HCT116 (cell line): ENCODE measurements around the gene SH3BP1. TPM values are rescaled to one million over a fixed set of nuclear protein-coding genes. Genes with fewer than 3 reads are reported as not detected.

Experiments
- ATAC-seq: fragments of 200-7000 bp; cut with Tn5 transposase; 2 replicates; pipeline ENCODE4 v1.9.1; 2020; ENCODE audit warnings: mild to moderate bottlenecking, moderate library complexity
- BruUV-seq: library from RNA; stranded (reverse); fragments of 400-500 nt; replicated peaks from 2 replicates; lab custom pipeline; 2021; lab: Mats Ljungman, UMichigan
- CTCF ChIA-PET: fragments of 300-600 bp; sonication (Branson Sonifier 250); formaldehyde crosslinking; loops from one replicate; lab custom pipeline; 2021; ENCODE audit warnings: antibody characterized with exemption; lab: Charles Lee
- POLR2A ChIA-PET: fragments of 300-600, 350-600 bp; sonication (Branson Sonifier 250); formaldehyde crosslinking; loops from one replicate; lab custom pipeline; 2021; ENCODE audit warnings: antibody characterized with exemption; lab: Charles Lee
- RAD21 ChIA-PET, 2 experiments: fragments of 300-600 bp; sonication (Branson Sonifier 250); formaldehyde crosslinking; loops; one replicate each; lab custom pipeline; 2023; ENCODE audit warnings: low total read pairs in 2 of 2; ENCODE audit not compliant: uncharacterized antibody in 2 of 2, unreplicated experiment in 2 of 2, low non-redundant PET in 1 of 2; lab: Charles Lee
- DNase-seq: peaks from one replicate; pipeline ENCODE4 v3.0.0-alpha.2; 2010; ENCODE audit warnings: low read depth, low spot score
- H2AFZ ChIP-seq: fragments of 200-600 bp; shearing (Covaris generic), sonication (generic); 2 replicates; pipeline ENCODE4 v1.6.1; 2017; ENCODE audit warnings: low read depth, mixed run types, mixed read lengths, antibody characterized with exemption, low read length; ENCODE audit not compliant: poor library complexity, severe bottlenecking
- H3K27ac ChIP-seq: 2 replicates; pipeline ENCODE4 v1.5.1; 2012; ENCODE audit warnings: low read depth, low read length
- H3K27me3 ChIP-seq: fragments of 200-600 bp; sonication (generic); 2 replicates; pipeline ENCODE4 v1.6.1; 2016; ENCODE audit warnings: mixed run types, low read length, mixed read lengths; ENCODE audit not compliant: insufficient read depth
- H3K36me3 ChIP-seq, 2 experiments: fragments of 200-500 bp in 1 of 2; fragments of 200-600 bp in 1 of 2; sonication (Bioruptor generic) in 1 of 2; sonication (generic) in 1 of 2; 2 replicates each; pipeline versions ENCODE4 v1.5.1 to v1.6.1; 2014 to 2016; ENCODE audit warnings: low read length in 2 of 2, inconsistent platforms in 1 of 2, mixed read lengths in 1 of 2, mixed run types in 1 of 2; ENCODE audit not compliant: insufficient read depth in 2 of 2, control insufficient read depth in 1 of 2
- H3K4me1 ChIP-seq, 2 experiments: fragments of 200-600 bp in 1 of 2; sonication (generic) in 1 of 2; 2 replicates each; pipeline versions ENCODE4 v1.5.1 to v1.6.1; 2012 to 2017; ENCODE audit warnings: low read length in 2 of 2, inconsistent platforms in 1 of 2, mild to moderate bottlenecking in 1 of 2, mixed read lengths in 1 of 2, mixed run types in 1 of 2, moderate library complexity in 1 of 2; ENCODE audit not compliant: insufficient read depth in 2 of 2, control insufficient read depth in 1 of 2
- H3K4me2 ChIP-seq: fragments of 200-600 bp; sonication (generic); 2 replicates; pipeline ENCODE4 v1.6.1; 2017; ENCODE audit warnings: mixed run types, low read length, mixed read lengths
- H3K4me3 ChIP-seq, 2 experiments: fragments of 200-600 bp in 1 of 2; sonication (generic) in 1 of 2; replicated peaks in 1 of 2; 2 replicates each; pipeline ENCODE4 v1.5.1; 2011 to 2016; ENCODE audit warnings: low read length in 2 of 2, control low read depth in 1 of 2, low read depth in 1 of 2, mild to moderate bottlenecking in 1 of 2, mixed read lengths in 1 of 2, mixed run types in 1 of 2
- H3K79me2 ChIP-seq: fragments of 200-600 bp; sonication (generic); 2 replicates; pipeline ENCODE4 v1.6.1; 2017; ENCODE audit warnings: mild to moderate bottlenecking, mixed run types, low read length, moderate library complexity, mixed read lengths; ENCODE audit not compliant: insufficient read depth
- H3K9ac ChIP-seq: fragments of 200-600 bp; sonication (generic); 2 replicates; pipeline ENCODE4 v1.6.1; 2016; ENCODE audit warnings: low read length, mixed read lengths
- H3K9me2 ChIP-seq: fragments of 200-600 bp; sonication (generic), shearing (Covaris generic); 2 replicates; pipeline ENCODE4 v1.6.1; 2017; ENCODE audit warnings: mixed run types, mild to moderate bottlenecking, moderate library complexity; ENCODE audit not compliant: insufficient read depth
- H3K9me3 ChIP-seq, 2 experiments: fragments of 200-500 bp in 1 of 2; fragments of 200-600 bp in 1 of 2; sonication (Bioruptor generic) in 1 of 2; sonication (generic) in 1 of 2; 2 replicates each; pipeline ENCODE4 v1.6.1; 2014 to 2017; ENCODE audit warnings: low read length in 2 of 2, mixed read lengths in 2 of 2, inconsistent platforms in 1 of 2, low read depth in 1 of 2, mild to moderate bottlenecking in 1 of 2, mixed run types in 1 of 2, moderate library complexity in 1 of 2; ENCODE audit not compliant: control insufficient read depth in 1 of 2, insufficient read depth in 1 of 2
- H4K20me1 ChIP-seq: fragments of 200-600 bp; sonication (generic), shearing (Covaris generic); 2 replicates; pipeline ENCODE4 v1.6.1; 2017; ENCODE audit warnings: mixed run types, mild to moderate bottlenecking, moderate library complexity; ENCODE audit not compliant: insufficient read depth
- CTCF ChIP-seq, 3 experiments: fragments of 200-600 bp in 1 of 3; sonication (generic) in 1 of 3; IDR thresholded peaks in 2 of 3; conservative IDR thresholded peaks in 1 of 3; 2 replicates each; pipeline ENCODE4 v1.5.1; 2012 to 2017; ENCODE audit warnings: low read depth in 2 of 3, low read length in 2 of 3, antibody characterized with exemption in 1 of 3, borderline replicate concordance in 1 of 3, control low read depth in 1 of 3, mild to moderate bottlenecking in 1 of 3, mixed read lengths in 1 of 3, mixed run types in 1 of 3, moderate library complexity in 1 of 3; ENCODE audit not compliant: insufficient read depth in 1 of 3
- EZH2phosphoT487 ChIP-seq: fragments of 200-600 bp; IDR thresholded peaks from 2 replicates; pipeline ENCODE4 v1.6.1; 2018; ENCODE audit warnings: antibody characterized with exemption, borderline replicate concordance
- FOSL1 ChIP-seq: IDR thresholded peaks from 2 replicates; pipeline ENCODE4 v1.6.1; 2012; ENCODE audit warnings: low read depth
- JUND ChIP-seq: IDR thresholded peaks from 2 replicates; pipeline ENCODE4 v1.6.1; 2012
- RAD21 ChIP-seq: IDR thresholded peaks from 2 replicates; pipeline ENCODE4 v1.6.1; 2012; ENCODE audit warnings: low read depth, mild to moderate bottlenecking
- REST ChIP-seq: IDR thresholded peaks from 2 replicates; pipeline ENCODE4 v1.6.1; 2012; ENCODE audit warnings: low read depth
- SIN3A ChIP-seq: IDR thresholded peaks from 2 replicates; pipeline ENCODE4 v1.6.1; 2012; ENCODE audit warnings: low read depth
- YY1 ChIP-seq: IDR thresholded peaks from 2 replicates; pipeline ENCODE4 v1.6.1; 2011; ENCODE audit warnings: low read length, low read depth, moderate library complexity, mild to moderate bottlenecking; ENCODE audit not compliant: insufficient replicate concordance; ENCODE audit errors: extremely low read depth
- ZFX ChIP-seq: fragments of 450-650 bp; IDR thresholded peaks from 2 replicates; pipeline ENCODE4 v1.6.1; 2017
- ZNF274 ChIP-seq: fragments of 200-500 bp; sonication (Bioruptor generic); IDR thresholded peaks from 2 replicates; pipeline ENCODE4 v1.6.1; 2014; ENCODE audit warnings: mild to moderate bottlenecking, low read depth, low read length, inconsistent platforms
- intact Hi-C: fragments of 100-400 bp; cut with micrococcal nuclease; formaldehyde crosslinking; loops from 2 replicates; pipeline ENCODE4 v1.10.0; 2022
- total RNA-seq: library from RNA; stranded (reverse); gene quantifications from one replicate; pipeline ENCODE4 v1.2.1, GENCODE V29; 2021; ENCODE audit not compliant: unreplicated experiment

Gene SH3BP1
- total RNA-seq, 1 experiment from 2014 or later, result 48.4 TPM

GRCh38 chr22:37608477-37609239 lies 30.8 kb upstream of the SH3BP1 start, which contains the start of gene GGA1 (continued):
- TF ChIP-seq SIN3A (peak; percentile 82; the same call in 1 of the 2 replicates), FOSL1 (no peak), EZH2phosphoT487 (no peak), ZFX (peak; percentile 49; the same call in 1 of the 2 replicates), YY1 (peak; percentile 51)

GRCh38 chr22:37609240-37610152 lies 30.0 kb upstream of the SH3BP1 start:
- ChIA-PET POLR2A (interaction anchor here (1.0 to 3.1 kb wide), 10 partner anchors 9 to 197 kb away, joined by 3 to 38 read pairs (median 4); partner anchors contain the start of genes GCAT and LGALS1), RAD21 (no interaction called here), CTCF (interaction anchor here (0.7 to 4.8 kb wide), 6 partner anchors 8 to 172 kb away, joined by 3 to 74 read pairs (median 6); no protein-coding TSS in a partner anchor)
- Histone ChIP-seq H4K20me1 (no peaks in the 10 kb centered on the region), H3K4me3 (peak overlapping the region; percentile 82 to 93), H3K9ac (peak overlapping the region; percentile 91), H2AFZ (no peak overlapping the region), H3K9me2 (no peaks in the 10 kb centered on the region), H3K79me2 (peaks cover 30% of the 10 kb centered on the region), H3K27ac (peak overlapping the region; percentile 100), H3K27me3 (no peaks in the 10 kb centered on the region), H3K4me1 (peaks cover 38 to 55% of the 10 kb centered on the region in 2 experiments), H3K4me2 (peak overlapping the region; percentile 91), H3K9me3 (no peaks in the 10 kb centered on the region), H3K36me3 (peaks cover 3 to 8% of the 10 kb centered on the region in 2 experiments; a peak in 3 of 4 replicates)
- intact Hi-C loops, result loop anchor here (1.0 to 5.0 kb wide), 2 partner anchors 71 to 198 kb away; partner anchors contain the start of gene GCAT
- TSS peak; percentile 48 for BruUV-seq
- DNase-seq (no peak), ATAC-seq (peak; percentile 1; the same call in 1 of the 2 replicates)
- no peak for TF ChIP-seq SIN3A
- TF ChIP-seq JUND, result no peak
- TF ChIP-seq REST, result no peak
- TF ChIP-seq RAD21, result no peak
- TF ChIP-seq CTCF (IDR thresholded peaks at IDR 0.05 in 2 of 3, conservative IDR thresholded peaks at IDR 0.05 in 1 of 3; ENCODE audit: borderline replicate concordance in 1 of 3, insufficient read depth in 1 of 3, low read depth in 2 of 3, low read length in 2 of 3), result no peak
- TF ChIP-seq ZNF274, result no peak
